HepG2 (cell line): Measurements from ENCODE around the gene TNFRSF25. TPM values are rescaled to one million over a fixed set of nuclear protein-coding genes. Genes with fewer than 3 reads are reported as not detected.

Experiments
- ATAC-seq: fragments of 200-7000 bp; cut with Tn5 transposase; 3 replicates; pipeline ENCODE4 v1.9.1; 2020; ENCODE audit warnings: mild to moderate bottlenecking, moderate library complexity
- BruUV-seq: library from RNA; stranded (reverse); fragments of 400-500 nt; replicated peaks from 2 replicates; lab custom pipeline; 2021; lab: Mats Ljungman, UMichigan
- CTCF ChIA-PET: fragments of 300-600 bp; formaldehyde crosslinking; extraction: SDS; loops from one replicate; lab custom pipeline; 2021; ENCODE audit warnings: low total read pairs, inconsistent platforms, low intra/inter-chr PET ratio; lab: Yijun Ruan, JAX
- POLR2A ChIA-PET: fragments of 350-600 bp; sonication (Branson Sonifier 250); formaldehyde crosslinking; loops from one replicate; lab custom pipeline; 2020; ENCODE audit warnings: antibody characterized with exemption, inconsistent platforms; lab: Yijun Ruan, JAX
- DNase-seq: peaks from one replicate; pipeline ENCODE4 v3.0.0-alpha.2; 2015; ENCODE audit warnings: low spot score
- FAIRE-seq: peaks from 3 replicates; lab custom pipeline; 2011; peaks lifted over from hg19 to GRCh38; lab: Jason Lieb, UNC
- H2AFZ ChIP-seq: one replicate; pipeline ENCODE4 v1.6.1; 2011; ENCODE audit warnings: low read length, inconsistent platforms
- H3K27ac ChIP-seq: fragments of 300-600 bp; 3 replicates; pipeline ENCODE4 v1.8.0; 2011; ENCODE audit warnings: mixed run types, mild to moderate bottlenecking, mixed read lengths, low read length, inconsistent platforms; ENCODE audit not compliant: insufficient read depth; ENCODE audit errors: extremely low read length
- H3K27me3 ChIP-seq, 2 experiments: fragments of 200-600 bp in 1 of 2; 2 replicates in 1 of 2; 3 replicates in 1 of 2; pipeline versions ENCODE4 v1.6.0 to v1.8.0; 2011; ENCODE audit warnings: low read length in 2 of 2, mild to moderate bottlenecking in 2 of 2, moderate library complexity in 2 of 2, inconsistent platforms in 1 of 2; ENCODE audit not compliant: insufficient read depth in 2 of 2, control insufficient read depth in 1 of 2
- H3K36me3 ChIP-seq, 2 experiments: fragments of 200-600 bp in 1 of 2; replicated peaks in 1 of 2; 2 replicates in 1 of 2; 3 replicates in 1 of 2; pipeline versions ENCODE4 v1.5.1 to v1.8.0; 2011; ENCODE audit warnings: low read length in 2 of 2, inconsistent platforms in 1 of 2; ENCODE audit not compliant: insufficient read depth in 2 of 2, control insufficient read depth in 1 of 2
- H3K4me1 ChIP-seq: 2 replicates; pipeline ENCODE4 v1.5.1; 2012; ENCODE audit warnings: low read length, inconsistent platforms; ENCODE audit not compliant: insufficient read depth
- H3K4me2 ChIP-seq: 2 replicates; pipeline ENCODE4 v1.6.0; 2011; ENCODE audit warnings: low read depth, low read length, inconsistent platforms
- H3K4me3 ChIP-seq, 3 experiments: fragments of 200-600 bp in 1 of 3; sonication (generic), shearing (Covaris generic) in 1 of 3; replicated peaks in 1 of 3; 2 replicates each; pipeline ENCODE4 v1.5.1; 2011 to 2016; ENCODE audit warnings: low read length in 3 of 3, inconsistent platforms in 2 of 3, low read depth in 2 of 3, mild to moderate bottlenecking in 2 of 3, control low read depth in 1 of 3, mixed read lengths in 1 of 3; ENCODE audit not compliant: insufficient read depth in 1 of 3
- H3K79me2 ChIP-seq: one replicate; pipeline ENCODE4 v1.6.1; 2011; ENCODE audit warnings: low read length, inconsistent platforms; ENCODE audit not compliant: insufficient read depth
- H3K9ac ChIP-seq: 2 replicates; pipeline ENCODE4 v1.6.0; 2011; ENCODE audit warnings: mild to moderate bottlenecking, low read depth, low read length, inconsistent platforms; ENCODE audit not compliant: insufficient read depth
- H3K9me3 ChIP-seq: 2 replicates; pipeline ENCODE4 v1.5.1; 2012; ENCODE audit warnings: mild to moderate bottlenecking, low read length
- H4K20me1 ChIP-seq: 2 replicates; pipeline ENCODE4 v1.6.0; 2011; ENCODE audit warnings: inconsistent platforms, mild to moderate bottlenecking, low read length, moderate library complexity; ENCODE audit not compliant: insufficient read depth
- BATF2 ChIP-seq: sonication (generic); formaldehyde crosslinking; IDR thresholded peaks from 2 replicates; pipeline ENCODE4 v1.8.0; 2022; ENCODE audit warnings: mild to moderate bottlenecking, missing genetic modification reagents, moderate library complexity
- BORCS8-MEF2B ChIP-seq: sonication (generic); formaldehyde crosslinking; IDR thresholded peaks from 2 replicates; pipeline ENCODE4 v1.8.0; 2022; ENCODE audit warnings: mild to moderate bottlenecking, missing genetic modification reagents
- HOXA9 ChIP-seq: sonication (generic); formaldehyde crosslinking; IDR thresholded peaks from 2 replicates; pipeline ENCODE4 v1.8.1; 2022; ENCODE audit warnings: missing genetic modification reagents, mild to moderate bottlenecking, moderate library complexity, borderline replicate concordance
- RBM22 ChIP-seq: fragments of 200-400 bp; formaldehyde crosslinking; optimal IDR thresholded peaks from 2 replicates; pipeline ENCODE3; 2017; ENCODE audit warnings: mild to moderate bottlenecking, low read length, moderate library complexity
- TCF12 ChIP-seq, 2 experiments: fragments of 450-650 bp in 1 of 2; sonication (generic) in 1 of 2; formaldehyde crosslinking in 1 of 2; IDR thresholded peaks; 2 replicates each; pipeline versions ENCODE4 v1.6.1 to v1.8.0; 2017 to 2022; ENCODE audit warnings: antibody characterized with exemption in 1 of 2, mild to moderate bottlenecking in 1 of 2, missing genetic modification reagents in 1 of 2, moderate library complexity in 1 of 2
- USF2 ChIP-seq, 2 experiments: sonication (generic) in 1 of 2; formaldehyde crosslinking in 1 of 2; IDR thresholded peaks; 2 replicates each; pipeline versions ENCODE4 v1.5.1 to v1.6.1; 2011 to 2020; ENCODE audit warnings: borderline replicate concordance in 1 of 2, low read depth in 1 of 2, low read length in 1 of 2, mild to moderate bottlenecking in 1 of 2, missing genetic modification reagents in 1 of 2, moderate library complexity in 1 of 2
- ZNF207 ChIP-seq: fragments of 450-650 bp; IDR thresholded peaks from 2 replicates; pipeline ENCODE4 v1.6.1; 2016; ENCODE audit warnings: antibody characterized with exemption, borderline replicate concordance
- ZNF549 ChIP-seq: sonication (generic); formaldehyde crosslinking; IDR thresholded peaks from 2 replicates; pipeline ENCODE4 v1.5.0; 2020; ENCODE audit warnings: missing genetic modification reagents
- ZNF558 ChIP-seq: sonication (generic); formaldehyde crosslinking; IDR thresholded peaks from 2 replicates; pipeline ENCODE4 v1.9.0; 2022; ENCODE audit warnings: mild to moderate bottlenecking, missing genetic modification reagents, borderline replicate concordance
- ZNF660 ChIP-seq: sonication (generic); formaldehyde crosslinking; IDR thresholded peaks from 2 replicates; pipeline ENCODE4 v1.5.1; 2020; ENCODE audit warnings: mild to moderate bottlenecking, low read depth, missing genetic modification reagents, borderline replicate concordance
- ZNF772 ChIP-seq: sonication (generic); formaldehyde crosslinking; IDR thresholded peaks from 2 replicates; pipeline ENCODE4 v1.5.0; 2020; ENCODE audit warnings: mild to moderate bottlenecking, missing genetic modification reagents
- WGBS: methylation state at CpG from one replicate; pipeline ENCODE4 v1.1.6; 2017; ENCODE audit warnings: low lambda C conversion rate; 5-methylcytosine and 5-hydroxymethylcytosine counted together
- in situ Hi-C: cut with HindIII; loops from 2 replicates; pipeline ENCODE4 v1.10.0; 2017; ENCODE audit warnings: low pct_unique_long_range_greater_than_20kb; ENCODE audit not compliant: extremely low pct_ligation_motif_present
- intact Hi-C: fragments of 100-400 bp; cut with micrococcal nuclease; formaldehyde crosslinking; loops from one replicate; pipeline ENCODE4 v1.10.0; 2022; ENCODE audit not compliant: unreplicated experiment
- polyA plus RNA-seq, 8 experiments: library from polyadenylated mRNA; depleted of rRNA in 3 of 8; stranded (reverse) in 7 of 8; unstranded in 1 of 8; fragments of >200 nt; fragmentation: Illumina TruSeq in 4 of 8; extraction: Trizol in 4 of 8; gene quantifications; 2 replicates each; pipeline versions ENCODE4 v1.2.1 to v1.2.3, GENCODE V29; 2011 to 2016; ENCODE audit warnings: low read depth in 4 of 8, missing spikeins in 1 of 8, mixed read lengths in 1 of 8; ENCODE audit not compliant: insufficient read depth in 1 of 8
- total RNA-seq, 5 experiments: library from RNA; depleted of rRNA; stranded (reverse); fragments of >200 nt; fragmentation: Illumina TruSeq; extraction: Trizol; gene quantifications; 2 replicates each; pipeline ENCODE4 v1.2.3, GENCODE V29; 2016; ENCODE audit warnings: low read depth in 1 of 5
- TF ChIP-seq, protein P1 (sequence below): sonication (generic); formaldehyde crosslinking; IDR thresholded peaks from 2 replicates; pipeline ENCODE4 v1.4.0; 2020; ENCODE audit warnings: mild to moderate bottlenecking, missing genetic modification reagents

TNFRSF25 gene
- total and polyA plus RNA-seq, 2 of the 13 experiments (the other 11 are each of a cell fraction or from before 2014, with no cell fraction given), result 1.4 to 1.5 TPM

DNA sequence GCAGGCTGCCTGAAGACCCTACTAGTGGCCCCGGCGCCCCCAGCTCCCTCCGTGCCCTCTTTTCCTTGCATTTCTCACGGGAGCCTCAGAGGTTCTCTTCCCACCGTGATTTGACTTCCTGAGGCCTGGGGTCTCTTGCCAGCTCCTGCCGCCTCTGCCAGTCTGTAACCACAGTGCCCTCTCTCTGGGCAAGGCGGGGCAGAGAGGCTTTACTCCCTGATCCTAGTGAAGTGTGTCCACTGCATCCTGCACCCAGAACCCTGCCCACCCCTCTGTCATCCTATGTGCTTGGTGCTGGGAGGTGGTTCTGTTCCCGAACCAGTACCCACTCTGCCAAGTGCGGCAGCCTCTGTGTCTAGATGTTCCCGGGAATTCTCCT is 39.0 kb downstream of the TNFRSF25 start:
- Histone ChIP-seq H3K4me1 (peaks cover 36% of the 10 kb centered on the region), H3K36me3 (no peaks in the 10 kb centered on the region), H3K79me2 (no peaks in the 10 kb centered on the region), H4K20me1 (no peaks in the 10 kb centered on the region; the same call in 1 of the 2 replicates), H3K27me3 (peaks cover 35 to 72% of the 10 kb centered on the region in 2 experiments), H3K4me2 (no peak overlapping the region), H3K9ac (no peak overlapping the region), H3K4me3 (no peak overlapping the region), H3K9me3 (no peaks in the 10 kb centered on the region), H3K27ac (no peak overlapping the region), H2AFZ (no peak overlapping the region)
- intact Hi-C loops (no loop called here), in situ Hi-C loops (no loop called here)
- POLR2A ChIA-PET, result no interaction called here
- 36% methylated on average over 10 of the region's 10 CpGs for WGBS
- CTCF ChIA-PET, result no interaction called here
- DNase-seq, result no peak
- TF ChIP-seq, protein P1, sequence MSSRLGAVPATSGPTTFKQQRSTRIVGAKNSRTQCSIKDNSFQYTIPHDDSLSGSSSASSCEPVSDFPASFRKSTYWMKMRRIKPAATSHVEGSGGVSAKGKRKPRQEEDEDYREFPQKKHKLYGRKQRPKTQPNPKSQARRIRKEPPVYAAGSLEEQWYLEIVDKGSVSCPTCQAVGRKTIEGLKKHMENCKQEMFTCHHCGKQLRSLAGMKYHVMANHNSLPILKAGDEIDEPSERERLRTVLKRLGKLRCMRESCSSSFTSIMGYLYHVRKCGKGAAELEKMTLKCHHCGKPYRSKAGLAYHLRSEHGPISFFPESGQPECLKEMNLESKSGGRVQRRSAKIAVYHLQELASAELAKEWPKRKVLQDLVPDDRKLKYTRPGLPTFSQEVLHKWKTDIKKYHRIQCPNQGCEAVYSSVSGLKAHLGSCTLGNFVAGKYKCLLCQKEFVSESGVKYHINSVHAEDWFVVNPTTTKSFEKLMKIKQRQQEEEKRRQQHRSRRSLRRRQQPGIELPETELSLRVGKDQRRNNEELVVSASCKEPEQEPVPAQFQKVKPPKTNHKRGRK (CRISPR knock-in tag), result no peak
- FAIRE-seq, result no peak
- ATAC-seq, result no peak
- BruUV-seq, result no TSS peak

- peaks cover 34% of the 10 kb centered on the region for H3K4me1 ChIP-seq
- ATAC-seq (no peak), FAIRE-seq (no peak), DNase-seq (no peak)
- H3K9me3 ChIP-seq, result no peaks in the 10 kb centered on the region
- CTCF ChIA-PET, result no interaction called here
- in situ Hi-C loops, result no loop called here
- no peaks in the 10 kb centered on the region for H3K79me2 ChIP-seq
- H3K4me2 ChIP-seq, result no peak overlapping the region
- no peaks in the 10 kb centered on the region; the same call in 1 of the 2 replicates for H4K20me1 ChIP-seq
- H3K9ac ChIP-seq, result no peak overlapping the region
- intact Hi-C loops, result no loop called here
- no peaks in the 10 kb centered on the region for H3K36me3 ChIP-seq
- no peak overlapping the region for H3K27ac ChIP-seq
- POLR2A ChIA-PET, result no interaction called here
- H3K4me3 ChIP-seq, result no peak overlapping the region
- WGBS, result 17% methylated on average over 7 of the region's 9 CpGs
- no TSS peak for BruUV-seq
- peaks cover 37 to 77% of the 10 kb centered on the region in 2 experiments for H3K27me3 ChIP-seq
- H2AFZ ChIP-seq, result no peak overlapping the region
- TF ChIP-seq ZNF772, result no peak
- no peak for TF ChIP-seq ZNF558 (CRISPR knock-in tag)
- TF ChIP-seq TCF12 (IDR thresholded peaks at IDR 0.05), result no peak
- TF ChIP-seq TCF12 (CRISPR knock-in tag; IDR thresholded peaks at IDR 0.05), result no peak
- no peak for TF ChIP-seq RBM22
- TF ChIP-seq ZNF549 (CRISPR knock-in tag), result no peak
- TF ChIP-seq HOXA9 (CRISPR knock-in tag), result no peak
- TF ChIP-seq USF2 (IDR thresholded peaks at IDR 0.05; ENCODE audit: low read depth, low read length), result no peak
- TF ChIP-seq USF2 (CRISPR knock-in tag; IDR thresholded peaks at IDR 0.05; ENCODE audit: borderline replicate concordance), result no peak
- no peak for TF ChIP-seq ZNF207
- no peak for TF ChIP-seq BATF2 (CRISPR knock-in tag)
- no peak for TF ChIP-seq BORCS8-MEF2B
- TF ChIP-seq ZNF660 (CRISPR knock-in tag), result no peak
Observed at GRCh38 chr1:6426277-6426971, 39.5 kb downstream of the TNFRSF25 start.
